AG20443 (cell line): ENCODE measurements around the gene PLAC1.

Source experiments
- DNase-seq: peaks from one replicate; pipeline ENCODE4 v3.0.0; 2012; ENCODE audit warnings: low spot score, mixed read lengths

PLAC1 gene

DNA sequence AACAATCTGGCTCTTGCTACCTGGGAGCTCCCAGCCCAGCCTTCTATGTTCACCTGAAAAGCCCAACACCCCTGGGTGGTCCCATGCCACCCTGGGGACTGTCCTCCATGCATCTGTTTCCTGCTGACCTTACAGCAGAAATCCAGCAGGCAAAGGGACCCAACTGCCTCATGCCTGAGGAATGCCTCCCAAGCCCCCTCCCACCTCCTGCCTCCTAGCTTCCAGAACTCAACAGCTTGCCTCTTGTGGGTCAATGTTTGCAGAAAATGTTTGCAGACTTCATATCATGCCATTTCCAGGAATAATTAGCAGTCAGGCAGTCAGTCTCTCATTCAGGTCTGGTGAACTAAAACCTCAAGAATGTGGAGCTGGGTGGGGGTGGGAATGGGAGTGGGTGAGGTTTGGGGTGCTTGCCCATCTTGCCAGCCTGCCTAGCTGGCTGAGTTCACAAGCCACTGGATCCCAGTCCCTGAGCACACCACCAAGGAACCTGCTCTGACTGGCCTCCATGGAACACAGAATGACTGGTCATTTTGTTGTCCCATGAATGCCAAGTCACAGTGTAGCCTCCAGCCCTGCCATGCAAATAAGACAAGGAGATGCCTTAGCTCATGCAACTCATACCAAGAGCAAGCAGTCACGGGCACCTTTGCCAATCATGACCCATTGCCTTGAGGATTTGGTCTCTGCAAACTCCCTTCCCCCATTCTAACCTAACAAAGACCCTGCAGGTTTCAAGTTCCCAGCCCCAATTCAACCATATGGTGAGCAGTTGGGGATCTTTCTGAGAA, 12.1 kb upstream of the PLAC1 start:
- peak; percentile 57 for DNase-seq

DNA sequence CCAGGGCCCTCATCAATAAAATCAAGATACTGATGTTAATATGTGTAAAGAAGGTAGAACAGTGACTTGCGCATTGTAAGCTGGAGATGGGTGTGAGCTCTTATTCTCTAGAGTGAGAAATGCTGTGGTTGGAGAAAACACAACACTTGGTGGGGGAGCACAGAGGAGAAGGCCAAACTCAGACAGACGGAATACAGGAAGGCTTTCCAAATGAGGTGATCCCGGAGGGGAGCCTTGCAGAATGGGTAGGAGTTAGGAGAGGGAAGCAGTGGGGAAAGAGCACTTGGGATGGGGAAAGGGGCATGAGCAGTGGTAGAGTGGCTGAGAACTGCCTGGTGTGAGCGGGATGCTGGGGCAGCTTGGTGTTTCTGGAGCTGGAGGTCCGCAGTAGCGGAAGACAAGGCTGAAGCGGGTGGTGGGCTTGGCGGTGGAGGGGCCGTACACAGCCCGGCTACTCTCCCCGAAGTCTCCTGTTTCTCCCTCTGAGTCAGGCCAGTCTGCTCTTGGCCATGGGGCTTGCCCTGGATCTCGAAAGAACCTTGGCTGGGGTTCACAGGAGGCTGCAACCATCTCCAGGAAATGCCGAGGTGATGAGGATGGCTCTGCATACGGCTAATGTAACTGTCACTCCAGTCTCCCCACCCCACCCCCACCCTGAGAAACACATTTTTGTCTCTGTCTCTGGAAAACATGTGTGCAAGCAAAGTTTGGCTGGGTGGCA, 11.3 kb upstream of the PLAC1 start:
- DNase-seq: peak; percentile 90

DNA sequence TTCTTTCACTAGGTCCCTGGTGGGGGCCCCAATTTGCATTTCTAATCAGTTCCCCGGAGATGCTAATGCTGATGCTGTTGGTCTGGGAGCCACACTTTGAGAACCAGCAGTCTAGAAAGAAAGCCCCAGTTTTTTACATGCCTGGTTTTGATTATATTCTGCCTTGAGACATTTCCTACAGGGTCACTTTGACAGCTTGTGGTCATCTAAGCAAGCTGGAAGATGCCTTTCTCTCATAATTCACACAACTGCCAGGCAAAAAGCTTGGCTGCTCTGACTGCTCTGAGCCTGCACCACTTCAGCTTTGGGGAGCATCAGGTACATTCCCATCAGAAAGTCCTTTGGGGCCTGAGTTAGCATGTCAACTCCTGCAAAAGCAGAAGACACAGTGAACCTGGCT, 5.9 kb upstream of the PLAC1 start:
- DNase-seq: no peak

DNA sequence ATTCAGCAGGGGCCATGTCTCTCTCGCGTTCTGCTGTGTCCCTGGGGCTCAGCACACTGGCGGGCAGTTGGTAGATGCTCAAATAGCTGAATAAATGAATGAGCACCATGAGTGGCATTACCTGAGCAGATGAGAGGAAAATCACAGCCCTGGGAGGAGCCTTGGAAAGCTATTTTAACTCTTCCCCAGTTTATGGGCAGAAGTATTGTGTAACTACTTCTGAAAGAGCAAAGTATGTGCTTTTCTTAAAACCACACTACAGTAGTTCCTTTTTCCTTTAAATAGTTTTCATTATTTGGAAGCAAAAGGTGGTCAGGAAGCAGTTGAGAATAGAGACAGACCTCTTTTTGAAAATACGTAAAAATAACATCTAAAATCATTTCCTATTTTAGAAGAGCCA, 3.0 kb upstream of the PLAC1 start:
- DNase-seq: no peak

DNA sequence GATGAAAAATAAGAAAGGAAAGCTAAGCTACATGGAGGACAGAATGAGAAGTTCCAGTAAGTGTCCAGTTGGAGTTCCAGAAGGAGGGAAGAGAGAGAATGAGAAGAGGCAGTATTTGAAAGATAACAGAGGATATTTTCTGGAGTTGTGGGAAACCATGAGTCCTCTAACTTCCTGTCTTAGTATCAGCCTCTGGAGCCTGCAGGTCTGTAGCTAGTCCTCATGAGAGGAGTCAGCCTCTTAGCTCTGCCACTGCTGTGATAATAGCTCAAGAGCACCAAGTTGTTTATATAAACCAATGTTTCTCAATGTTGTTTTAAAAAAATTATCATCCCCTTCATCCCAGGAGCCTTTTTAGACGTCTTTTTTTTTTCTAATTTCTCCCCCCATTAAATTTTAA, 2.4 kb upstream of the PLAC1 start:
- no peak for DNase-seq

DNA sequence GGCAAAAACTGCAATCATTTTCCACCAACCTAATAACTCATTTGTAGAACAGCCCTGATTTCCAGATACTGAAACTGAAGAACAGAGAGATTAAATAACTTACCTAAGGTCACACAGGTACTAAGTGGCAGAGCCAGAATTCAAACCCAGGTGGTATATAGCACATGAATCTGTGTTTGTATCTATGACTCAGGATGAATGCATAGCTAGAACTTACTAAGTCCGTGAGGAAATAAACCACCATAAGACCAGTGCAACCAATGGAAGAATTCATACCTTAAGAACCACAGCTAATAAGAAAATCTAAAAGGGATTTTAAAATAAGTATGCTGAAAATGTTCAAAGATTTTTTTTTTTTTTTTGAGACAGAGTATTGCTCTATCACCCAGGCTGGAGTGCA, 1.5 kb upstream of the PLAC1 start:
- no peak for DNase-seq

DNA sequence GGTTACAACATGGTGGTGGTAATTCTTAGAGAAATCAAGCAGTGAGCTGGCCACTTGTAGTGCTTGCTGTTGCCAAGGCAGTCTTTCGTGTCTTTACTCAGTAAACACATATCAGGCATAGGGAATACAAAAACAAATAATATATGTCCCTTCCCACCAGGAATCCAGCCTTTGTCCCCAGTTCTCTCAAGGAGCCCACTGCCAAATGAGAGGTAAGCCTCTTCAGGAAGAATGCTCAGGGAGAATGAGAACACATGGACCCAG, 421 bp upstream of the PLAC1 start:
- DNase-seq: no peak

DNA sequence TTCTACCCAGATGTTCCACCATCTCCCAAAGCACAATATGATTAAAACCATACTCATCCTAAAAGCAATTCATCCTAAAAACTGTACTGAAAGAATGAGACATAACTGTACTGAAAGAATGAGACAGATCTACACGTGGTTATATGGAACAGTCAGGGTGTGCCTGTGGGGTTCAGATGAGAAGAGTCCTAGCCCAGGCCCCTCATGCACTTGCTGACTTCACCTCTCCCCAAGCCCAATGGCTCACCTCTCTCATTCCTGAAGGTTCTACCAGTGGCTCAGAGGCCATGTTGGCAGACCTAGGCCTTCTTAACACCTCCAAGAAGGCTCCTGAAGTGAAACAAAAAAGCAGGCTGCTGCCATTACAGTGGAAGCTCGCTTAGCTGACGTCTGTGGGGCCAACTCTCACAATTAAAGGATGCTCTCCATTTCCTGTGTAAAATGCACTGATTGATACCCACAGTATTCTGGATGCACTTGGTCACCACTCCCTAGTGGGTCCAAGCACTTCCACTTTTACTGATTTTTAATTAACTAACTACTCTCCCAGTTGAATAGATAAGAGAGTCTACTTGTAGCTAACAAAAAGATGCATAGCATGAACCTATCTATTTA, 3.8 kb downstream of the PLAC1 start:
- no peak for DNase-seq

DNA sequence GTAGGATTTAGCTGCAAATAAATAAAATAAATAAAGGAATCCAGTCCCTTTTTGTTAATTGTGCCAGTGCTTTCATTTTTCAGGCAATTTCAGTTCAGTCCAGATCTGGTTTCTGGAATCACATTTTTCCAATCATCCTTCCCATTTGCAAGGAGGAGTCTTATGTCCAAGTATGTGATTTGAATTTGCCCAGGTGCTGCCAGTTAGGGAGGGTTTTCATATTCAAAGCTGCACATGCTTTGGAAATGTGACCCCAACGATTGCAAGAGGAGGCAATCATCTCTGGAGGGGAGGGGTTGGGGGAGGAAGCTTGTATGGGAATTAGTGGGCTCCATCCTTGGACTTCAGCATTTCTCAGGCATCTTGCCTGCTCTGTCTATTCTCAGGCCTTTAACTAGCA, 4.4 kb downstream of the PLAC1 start:
- no peak for DNase-seq

DNA sequence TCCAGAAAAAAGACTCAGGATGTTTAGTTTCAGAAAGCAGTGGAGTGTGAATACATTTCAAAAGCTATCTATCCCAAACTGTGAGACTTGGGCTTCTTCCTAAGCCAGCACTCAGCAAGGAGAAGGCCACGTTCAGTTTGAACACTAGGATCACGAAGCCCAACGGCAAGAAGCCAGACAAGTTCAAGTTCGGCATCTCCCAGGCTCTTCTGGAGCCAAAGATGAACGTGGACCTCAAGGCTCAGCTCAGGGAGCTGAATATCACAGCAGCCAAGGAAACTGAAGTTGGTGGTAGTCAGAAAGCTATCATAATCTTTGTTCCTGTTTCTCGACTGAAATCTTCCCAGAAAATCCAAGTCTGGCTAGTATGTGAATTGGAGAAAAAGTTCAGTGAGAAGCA, 7.6 kb downstream of the PLAC1 start:
- DNase-seq: no peak

DNA sequence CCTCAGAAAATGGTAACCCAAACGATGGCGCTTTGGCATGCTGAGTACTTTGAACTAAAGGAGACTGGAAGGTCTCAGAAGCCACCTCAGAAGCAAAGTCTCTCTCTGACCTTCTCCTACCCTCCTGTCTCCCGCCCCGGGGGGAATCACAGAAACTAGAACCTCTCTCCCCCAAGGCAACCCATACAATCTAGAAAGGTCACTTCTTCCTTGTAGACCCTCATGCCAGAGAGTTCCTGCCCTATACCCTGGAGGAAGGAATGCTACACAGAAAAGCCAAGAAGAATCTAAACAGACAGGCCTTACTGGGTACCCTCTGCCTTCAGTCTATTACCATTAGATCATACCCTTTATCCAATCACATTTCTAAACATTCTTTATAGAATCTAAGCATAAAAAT, 8.5 kb downstream of the PLAC1 start:
- DNase-seq: no peak

DNA sequence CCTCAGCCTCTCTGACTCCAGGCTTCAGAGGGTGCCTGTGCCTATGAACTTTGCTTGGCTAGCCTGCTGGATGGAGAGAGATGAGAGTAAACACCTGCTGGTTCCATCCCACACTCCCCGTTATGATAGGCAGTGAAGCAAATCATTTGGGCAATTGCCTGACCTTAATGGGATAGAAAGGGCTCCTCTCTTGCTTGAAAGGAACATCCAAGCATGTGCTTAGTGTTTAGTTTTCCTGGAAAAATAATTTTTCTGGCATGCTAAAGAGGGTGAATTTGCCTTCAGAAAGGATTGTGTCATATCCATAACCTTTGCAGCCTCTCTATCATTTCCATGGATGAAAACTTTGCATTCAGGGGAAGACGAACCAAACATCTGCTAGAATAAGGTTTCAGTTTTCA, 10.8 kb downstream of the PLAC1 start:
- DNase-seq: no peak

DNA sequence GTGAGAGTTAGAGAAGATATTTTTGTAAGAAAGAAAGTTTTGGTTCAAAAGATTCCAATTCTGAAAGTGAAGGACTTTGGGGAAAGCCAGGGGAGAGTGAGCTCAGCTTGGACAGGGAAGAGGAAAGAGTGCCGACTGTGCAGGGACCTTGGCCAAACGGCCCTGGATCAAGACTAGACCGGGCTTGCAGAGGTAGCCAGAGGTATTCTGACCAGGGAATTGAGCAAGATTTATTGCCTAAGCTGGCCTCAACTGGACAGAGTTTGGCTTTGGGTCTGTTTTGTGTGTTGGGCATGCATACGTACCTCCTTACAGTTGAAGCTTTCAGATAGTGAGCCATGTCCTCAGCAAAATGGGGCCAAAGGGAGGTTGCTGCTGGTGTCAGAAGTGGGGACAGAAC, 11.6 kb downstream of the PLAC1 start:
- DNase-seq: no peak

DNA sequence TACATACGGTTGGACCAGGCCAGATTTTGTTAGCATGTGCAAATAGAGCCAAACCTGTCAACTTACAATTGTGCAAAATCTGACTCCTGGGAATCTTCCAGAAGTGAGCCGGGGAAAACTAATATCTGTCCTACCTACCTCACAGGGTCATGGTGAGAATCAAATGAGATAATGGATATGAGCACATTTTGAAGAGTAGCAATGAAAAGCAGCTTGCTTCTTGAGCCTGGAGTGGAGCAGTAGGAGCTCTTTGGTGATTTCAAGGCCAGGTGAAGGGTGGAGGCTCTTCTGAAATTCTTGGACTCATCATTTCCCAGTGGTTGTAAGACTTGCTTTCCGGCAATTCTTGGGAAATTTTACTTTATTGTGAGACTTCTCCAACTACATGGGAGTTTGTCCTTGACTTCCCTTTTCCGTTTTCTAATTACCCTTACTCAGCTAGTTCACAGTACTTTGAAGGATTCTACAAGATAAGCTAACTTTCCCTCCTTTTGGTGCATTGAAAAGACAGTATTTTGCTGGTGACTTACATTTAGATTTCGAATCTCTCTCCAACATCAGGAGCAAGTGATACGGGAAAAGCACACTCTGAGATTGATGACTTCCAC, 12.2 kb downstream of the PLAC1 start:
- no peak for DNase-seq

DNA sequence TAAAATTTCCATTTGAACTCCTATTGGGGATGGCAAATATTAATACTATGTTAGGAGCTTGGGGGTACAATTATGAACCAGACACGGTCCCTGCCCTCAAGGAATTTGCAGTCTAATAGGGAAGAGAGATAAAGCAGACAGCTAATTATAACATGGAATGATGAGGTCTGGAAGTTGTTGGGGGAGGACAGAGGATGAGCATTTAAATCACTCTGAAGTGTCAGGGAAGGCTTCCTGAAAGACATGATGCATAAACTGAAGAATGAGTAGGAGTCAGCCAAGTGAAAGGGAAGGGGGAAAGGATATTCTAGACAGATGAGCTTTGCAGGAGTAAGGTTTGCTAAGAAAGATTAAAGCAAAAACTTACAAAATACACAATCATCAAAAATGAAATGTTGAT, 15.9 kb downstream of the PLAC1 start:
- DNase-seq: no peak

DNA sequence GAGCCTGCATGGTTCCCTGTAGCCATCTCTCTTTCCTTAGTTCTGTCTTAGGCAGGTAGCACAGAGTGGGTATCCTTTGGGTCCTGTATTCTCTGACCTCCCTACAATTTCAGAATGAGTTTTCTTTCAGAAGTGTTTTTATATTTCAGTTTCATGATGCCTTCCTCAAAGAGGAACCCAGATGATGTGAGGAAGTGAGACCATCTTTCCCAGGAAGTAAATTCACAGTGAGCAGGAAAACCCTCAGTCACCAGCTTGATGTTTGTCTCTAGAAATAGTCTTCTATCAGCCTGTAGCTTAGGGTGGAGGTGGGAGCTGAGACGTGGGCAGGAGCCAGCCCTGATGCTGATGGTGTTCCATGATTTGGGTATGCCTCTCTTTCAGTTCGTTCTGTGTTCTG, 16.9 kb downstream of the PLAC1 start:
- no peak for DNase-seq

DNA sequence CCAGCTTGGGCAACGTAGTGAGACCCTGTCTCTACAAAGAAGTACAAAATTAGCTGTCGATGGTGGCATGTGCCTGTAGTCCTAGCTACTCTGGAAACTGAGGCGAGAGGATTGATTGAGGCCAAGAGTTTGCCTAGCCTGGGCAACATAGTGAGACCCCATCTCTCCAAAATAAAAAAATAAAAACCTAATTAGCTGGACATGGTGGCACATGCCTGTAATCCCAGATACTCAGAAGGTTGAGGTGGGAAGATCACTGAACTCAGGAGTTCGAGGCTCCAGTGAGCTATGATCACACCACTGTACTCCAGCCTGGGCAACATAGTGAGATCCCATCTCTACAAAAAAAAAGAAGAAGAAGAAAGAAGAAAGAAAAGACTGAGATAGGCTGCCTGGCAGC, 17.4 kb downstream of the PLAC1 start:
- DNase-seq: no peak

DNA sequence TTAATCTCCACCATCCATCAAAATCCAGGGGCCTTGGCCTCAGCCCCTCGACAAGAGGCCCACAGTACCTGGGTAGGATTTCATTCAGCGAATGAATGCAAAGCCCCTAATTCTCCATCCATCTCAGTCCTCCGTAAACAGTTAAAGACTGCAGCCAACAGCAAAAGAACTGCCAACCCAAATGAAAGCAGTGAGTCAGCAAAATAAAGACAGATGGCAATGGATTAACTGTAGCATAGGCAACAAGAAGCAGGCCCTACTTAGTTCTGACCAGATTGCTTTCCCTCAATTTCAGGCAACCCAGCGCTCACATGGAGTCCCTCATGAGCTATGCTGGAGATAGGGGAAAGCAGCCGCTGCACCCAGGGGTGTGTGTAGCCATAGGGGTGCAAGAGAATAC, 21.4 kb downstream of the PLAC1 start:
- peak; percentile 39 for DNase-seq

DNA sequence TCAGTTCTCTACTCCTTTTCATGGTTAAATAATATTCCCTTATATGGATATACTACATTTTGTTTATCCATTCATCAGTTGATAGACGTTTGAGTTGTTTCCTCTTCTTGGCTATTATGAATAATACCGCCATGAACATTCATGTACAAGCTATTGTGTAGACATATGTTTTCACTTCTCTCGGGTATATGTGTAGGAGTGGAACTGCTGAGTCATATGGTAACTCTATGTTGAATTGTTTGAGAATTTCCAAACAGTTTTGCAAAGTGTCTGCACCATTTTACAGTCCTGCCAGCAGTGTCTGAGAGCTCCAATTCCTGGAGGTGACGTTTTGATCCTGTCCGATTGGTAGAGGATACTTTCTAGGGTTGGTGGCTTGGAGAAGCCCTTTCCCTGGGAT, 23.6 kb downstream of the PLAC1 start:
- DNase-seq: no peak

DNA sequence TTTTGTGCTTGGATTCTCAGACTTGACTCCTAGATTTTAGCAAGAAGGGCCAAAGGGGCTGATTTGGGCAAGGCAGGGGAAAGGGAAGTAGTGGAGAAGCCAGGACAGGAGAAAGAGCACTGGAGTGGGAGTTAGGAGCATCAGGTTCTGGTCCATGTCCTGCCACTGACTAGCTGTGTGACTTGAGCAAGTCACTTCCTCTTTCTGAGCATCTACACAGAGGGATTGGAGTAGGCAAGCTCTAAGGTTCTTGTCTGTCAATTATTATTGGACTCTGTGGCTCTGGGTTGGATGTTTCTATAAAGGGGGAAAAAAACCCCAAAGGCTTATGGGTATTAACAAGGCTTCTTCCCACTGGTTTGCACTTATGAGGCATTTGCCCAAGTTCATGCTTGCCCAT, 24.4 kb downstream of the PLAC1 start:
- DNase-seq: no peak

DNA sequence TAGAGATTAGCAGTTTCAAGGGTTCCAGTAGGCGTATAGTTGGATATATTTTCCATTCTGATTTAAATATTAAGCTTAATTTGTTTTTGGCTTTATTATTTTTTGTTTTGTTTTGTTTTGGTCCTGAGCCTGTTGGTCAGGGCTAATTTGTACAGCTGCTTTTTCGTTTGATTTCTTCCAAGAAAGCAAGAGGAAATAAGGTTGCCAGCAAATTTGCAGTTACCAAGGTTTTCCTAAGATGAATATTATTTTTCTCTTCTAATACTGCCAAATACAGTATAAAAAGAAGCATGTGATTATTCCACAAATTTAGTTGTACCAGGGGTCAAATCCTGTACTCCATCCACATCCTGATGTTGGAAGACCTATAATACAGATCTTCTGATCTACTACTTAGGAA, 24.9 kb downstream of the PLAC1 start:
- no peak for DNase-seq

DNA sequence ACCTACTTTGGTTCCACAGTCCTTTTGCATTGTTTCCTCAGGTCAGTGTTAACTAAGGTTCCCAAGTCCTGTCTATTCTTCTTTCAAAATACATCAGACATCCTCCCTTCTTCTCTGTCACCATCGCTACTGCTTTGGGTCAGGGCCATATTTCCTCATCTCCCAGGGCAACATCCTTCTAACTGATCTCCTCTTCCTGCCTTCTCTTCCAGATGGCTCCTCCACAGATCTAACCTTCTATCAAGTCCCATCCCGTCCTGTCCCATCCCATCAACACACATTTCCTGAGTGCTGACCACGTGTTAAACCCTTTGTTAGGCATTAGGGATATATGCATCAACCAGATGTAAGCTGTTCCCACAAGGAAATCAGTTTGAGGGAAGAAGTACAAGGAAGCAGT, 25.9 kb downstream of the PLAC1 start:
- no peak for DNase-seq
